Measurements from ENCODE around the gene SEPTIN1. TPM values are rescaled to one million over a fixed set of nuclear protein-coding genes. Genes with fewer than 3 reads are reported as not detected.

SEPTIN1 gene
- polyA plus RNA-seq (2012; ENCODE audit: insufficient read depth, insufficient read length) = 235 TPM

- H3K4me3 ChIP-seq (ENCODE audit: low read length) = peak within 1 kb of the TSS; percentile 82
- DNase-seq (ENCODE audit: low read depth, low spot score) = peak; percentile 89
Observed at GRCh38 chr16:30382111-30382881, at the start of gene SEPTIN1. SEPTIN1 (minus strand) TSS chr16:30382561; CDS start chr16:30382542, 19 bp downstream.

GRCh38 chr16:30430428-30430970 is 48.1 kb upstream of the SEPTIN1 start:
- peak overlapping the region; percentile 39 for H3K4me3 ChIP-seq (ENCODE audit: low read length)
- no peak for DNase-seq (ENCODE audit: low read depth, low spot score)

GRCh38 chr16:30429678-30430427 is 47.5 kb upstream of the SEPTIN1 start, which contains the start of gene DCTPP1:
DCTPP1 (minus strand) TSS chr16:30430030; CDS start chr16:30429980, 50 bp downstream.
- peak within 1 kb of the TSS; percentile 93 for H3K4me3 ChIP-seq (ENCODE audit: low read length)
- peak; percentile 100 for DNase-seq (ENCODE audit: low read depth, low spot score)

GRCh38 chr16:30429418-30429677 is 47.0 kb upstream of the SEPTIN1 start:
- DNase-seq (ENCODE audit: low read depth, low spot score) = no peak
- H3K4me3 ChIP-seq (ENCODE audit: low read length) = peak overlapping the region; percentile 93

GRCh38 chr16:30428055-30428454 is 45.7 kb upstream of the SEPTIN1 start:
- no peak overlapping the region for H3K4me3 ChIP-seq (ENCODE audit: low read length)
- DNase-seq (ENCODE audit: low read depth, low spot score) = no peak

GRCh38 chr16:30421010-30421409 is 38.6 kb upstream of the SEPTIN1 start:
- DNase-seq (ENCODE audit: low read depth, low spot score) = no peak

GRCh38 chr16:30418350-30419181 is 36.2 kb upstream of the SEPTIN1 start:
- peak overlapping the region; percentile 32 for H3K4me3 ChIP-seq (ENCODE audit: low read length)
- DNase-seq (ENCODE audit: low read depth, low spot score) = no peak

More at GRCh38 chr16:30421010-30421409, 38.6 kb upstream of the SEPTIN1 start:
- no peak overlapping the region for H3K4me3 ChIP-seq (ENCODE audit: low read length)

GRCh38 chr16:30417529-30418349 is 35.4 kb upstream of the SEPTIN1 start:
- peak; percentile 80 for DNase-seq (ENCODE audit: low read depth, low spot score)
- peak overlapping the region; percentile 32 for H3K4me3 ChIP-seq (ENCODE audit: low read length)

GRCh38 chr16:30416624-30417528 is 34.5 kb upstream of the SEPTIN1 start:
- H3K4me3 ChIP-seq (ENCODE audit: low read length) = no peak overlapping the region
- DNase-seq (ENCODE audit: low read depth, low spot score) = no peak

GRCh38 chr16:30416047-30416603 is 33.8 kb upstream of the SEPTIN1 start:
- no peak overlapping the region for H3K4me3 ChIP-seq (ENCODE audit: low read length)
- DNase-seq (ENCODE audit: low read depth, low spot score) = no peak

- DNase-seq (ENCODE audit: low read depth, low spot score) = no peak
- no peak overlapping the region for H3K4me3 ChIP-seq (ENCODE audit: low read length)
Observed at GRCh38 chr16:30414159-30414558, 31.8 kb upstream of the SEPTIN1 start.

- no peak overlapping the region for H3K4me3 ChIP-seq (ENCODE audit: low read length)
Observed at GRCh38 chr16:30413112-30413806, 30.9 kb upstream of the SEPTIN1 start.

GRCh38 chr16:30409125-30410060 is 27.0 kb upstream of the SEPTIN1 start:
- DNase-seq (ENCODE audit: low read depth, low spot score) = peak; percentile 81
- H3K4me3 ChIP-seq (ENCODE audit: low read length) = no peak overlapping the region

More at GRCh38 chr16:30413112-30413806, 30.9 kb upstream of the SEPTIN1 start:
- no peak for DNase-seq (ENCODE audit: low read depth, low spot score)

- DNase-seq (ENCODE audit: low read depth, low spot score) = no peak
- peak overlapping the region; percentile 74 for H3K4me3 ChIP-seq (ENCODE audit: low read length)
Observed at GRCh38 chr16:30407804-30408534, 25.6 kb upstream of the SEPTIN1 start.
